GM21786 (cell line): ENCODE measurements around the gene EGLN1.
"Not testable (repeated sequence)": the region's sequence is repeated elsewhere in the genome, so short reads cannot be mapped to it uniquely, and the experiment has no call there.

Source experiments
- ATAC-seq: cut with Tn5 transposase; IDR thresholded peaks from one replicate; pipeline ENCODE4 v1.9.1; 2021; ENCODE audit not compliant: unreplicated experiment

The EGLN1 gene

GRCh38 chr1:231364192-231364591 is 57.9 kb downstream of the EGLN1 start:
- no peak for ATAC-seq

DNA sequence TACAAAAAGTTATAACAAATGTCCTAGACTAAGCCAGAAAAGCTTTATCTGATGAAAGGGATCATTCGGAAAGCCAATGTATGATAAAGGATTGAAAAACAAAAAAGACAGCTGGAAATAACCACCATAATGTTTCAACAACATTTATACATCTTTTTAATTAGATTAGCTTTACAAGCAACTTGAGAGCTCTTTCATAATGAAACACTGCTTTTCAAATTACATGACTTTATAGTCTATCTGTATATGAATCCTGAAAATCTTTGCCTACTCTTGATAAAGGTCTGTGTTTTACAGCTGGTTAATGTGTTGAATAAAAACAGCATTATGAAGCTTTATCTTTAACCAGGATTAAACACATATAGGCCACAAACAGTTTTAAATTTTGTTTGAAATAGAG is 58.5 kb downstream of the EGLN1 start:
- no peak for ATAC-seq

DNA sequence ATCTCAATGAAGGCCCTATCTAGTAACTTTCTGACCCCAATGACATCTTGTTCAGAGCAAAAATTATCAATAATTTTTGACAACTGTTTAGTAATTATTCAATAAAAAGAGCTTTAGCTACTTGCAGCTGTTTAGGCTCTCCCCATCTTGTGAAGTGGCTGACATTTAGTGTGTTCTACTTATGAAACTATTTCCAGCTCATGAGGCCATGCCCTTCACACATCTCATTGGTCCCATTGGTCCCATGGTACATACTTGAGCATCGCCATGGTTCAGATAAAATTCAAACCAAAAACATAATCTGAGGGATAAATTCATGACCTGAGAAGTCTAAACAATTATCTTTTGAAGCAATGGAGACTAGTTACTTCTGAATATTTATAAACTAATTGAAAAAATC is 59.8 kb downstream of the EGLN1 start:
- ATAC-seq = no peak

GRCh38 chr1:231359113-231359512 is 63.0 kb downstream of the EGLN1 start:
- no peak for ATAC-seq

DNA sequence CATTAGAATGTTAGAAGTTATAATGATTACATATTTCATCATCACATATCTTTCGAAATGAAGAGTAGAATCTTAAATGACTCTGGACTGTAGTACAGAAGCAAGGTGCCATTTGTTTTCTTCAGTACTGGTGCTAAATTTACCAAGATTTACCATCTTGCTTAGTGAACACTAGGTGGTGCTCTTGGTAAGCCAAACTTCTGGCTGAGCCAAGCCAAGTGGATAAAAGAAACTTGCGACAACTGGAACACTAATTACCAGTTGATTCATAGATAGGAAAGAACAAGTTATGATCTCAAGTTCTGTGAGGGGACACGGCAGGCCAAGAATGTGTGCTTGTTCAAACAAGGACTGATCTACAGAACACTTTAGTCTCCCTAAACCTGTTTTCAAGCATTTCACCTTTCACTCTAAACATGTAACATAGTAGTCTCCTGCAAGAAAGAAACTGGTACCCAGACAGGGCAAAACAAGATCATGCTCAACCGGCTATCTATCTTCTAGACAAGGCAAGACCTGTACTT is 64.2 kb downstream of the EGLN1 start:
- ATAC-seq = peak; percentile 86

DNA sequence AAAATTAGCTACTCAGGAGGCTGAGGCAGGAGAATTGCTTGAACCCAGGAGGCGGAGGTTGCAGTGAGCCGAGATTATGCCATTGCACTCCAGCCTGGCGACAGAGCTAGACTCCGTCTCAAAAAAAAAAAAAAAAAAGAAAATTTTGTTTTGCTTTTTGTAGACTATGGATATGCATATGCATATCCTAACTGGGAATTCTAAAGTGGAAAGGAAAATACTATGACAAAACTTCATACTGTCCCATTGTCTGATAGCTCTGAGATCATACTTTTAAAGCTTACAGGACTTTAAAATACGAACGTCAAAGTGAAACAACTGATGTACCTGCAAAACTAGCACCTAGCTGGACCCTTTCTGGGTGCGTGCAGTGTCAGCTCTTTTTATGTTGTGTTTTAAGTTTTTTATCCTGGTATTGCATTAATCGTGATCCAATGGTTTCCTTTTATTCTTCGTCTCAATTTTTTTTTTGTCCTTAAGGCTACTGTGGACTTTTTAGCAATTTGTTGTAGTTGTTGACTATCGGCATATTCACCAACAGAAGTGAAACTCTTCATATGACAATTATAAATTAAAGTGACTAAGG is 64.8 kb downstream of the EGLN1 start:
- ATAC-seq = no peak

GRCh38 chr1:231355171-231355570 is 66.9 kb downstream of the EGLN1 start:
- no peak for ATAC-seq

DNA sequence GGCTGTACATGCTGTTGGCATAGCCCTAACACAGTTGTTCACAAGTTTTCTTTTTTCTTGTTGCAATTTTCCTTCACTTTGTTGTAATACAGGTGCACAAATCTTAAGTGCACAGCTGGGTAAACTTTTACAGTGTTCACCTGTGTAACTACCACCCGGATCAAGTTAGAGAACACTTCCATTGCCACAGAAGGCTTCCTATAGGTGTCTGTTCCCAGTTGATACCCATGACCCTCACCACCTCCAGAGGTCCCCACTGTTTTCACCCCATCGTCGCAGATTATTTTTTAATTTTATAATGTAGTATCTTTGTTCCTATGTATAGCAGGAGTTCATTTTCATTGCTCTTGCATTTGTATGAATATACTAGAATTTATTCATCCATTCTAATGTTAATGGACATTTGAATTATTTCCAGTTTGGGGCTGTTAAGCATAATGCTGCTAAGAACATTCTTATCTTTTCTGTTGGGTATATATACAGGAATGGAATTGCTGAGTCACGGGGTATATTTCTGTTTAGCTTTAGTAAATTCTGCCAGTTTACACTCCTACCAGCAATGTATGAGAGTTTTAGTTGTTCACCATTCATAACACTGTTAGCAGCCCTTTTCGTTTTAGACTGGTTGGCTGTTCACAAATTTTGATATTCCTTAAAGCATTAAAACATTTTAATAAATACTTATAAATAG is 67.6 kb downstream of the EGLN1 start:
- ATAC-seq = no peak

- no peak for ATAC-seq
These were observed 69.0 kb downstream of the EGLN1 start for GRCh38 chr1:231353086-231353485.

- no peak for ATAC-seq
These were observed 70.3 kb downstream of the EGLN1 start for GRCh38 chr1:231351816-231352215.

GRCh38 chr1:231348856-231349255 is 73.2 kb downstream of the EGLN1 start:
- ATAC-seq = not testable (repeated sequence)

GRCh38 chr1:231348442-231348841 is 73.6 kb downstream of the EGLN1 start:
- ATAC-seq = no peak

- ATAC-seq = no peak
These were observed 74.1 kb downstream of the EGLN1 start for GRCh38 chr1:231347961-231348360.

GRCh38 chr1:231340328-231341013 is 81.6 kb downstream of the EGLN1 start:
- no peak for ATAC-seq

GRCh38 chr1:231338270-231339128 is 83.6 kb downstream of the EGLN1 start, which contains the start of gene SPRTN:
Gene SPRTN (plus strand): TSS chr1:231338293. CDS start chr1:231338384, 91 bp downstream.
- ATAC-seq = peak; percentile 7

GRCh38 chr1:231337472-231338269 is 84.4 kb downstream of the EGLN1 start, which contains the start of gene EXOC8:
Gene EXOC8 (minus strand): TSS chr1:231337852. CDS start chr1:231337745, 107 bp downstream.
- peak; percentile 70 for ATAC-seq

DNA sequence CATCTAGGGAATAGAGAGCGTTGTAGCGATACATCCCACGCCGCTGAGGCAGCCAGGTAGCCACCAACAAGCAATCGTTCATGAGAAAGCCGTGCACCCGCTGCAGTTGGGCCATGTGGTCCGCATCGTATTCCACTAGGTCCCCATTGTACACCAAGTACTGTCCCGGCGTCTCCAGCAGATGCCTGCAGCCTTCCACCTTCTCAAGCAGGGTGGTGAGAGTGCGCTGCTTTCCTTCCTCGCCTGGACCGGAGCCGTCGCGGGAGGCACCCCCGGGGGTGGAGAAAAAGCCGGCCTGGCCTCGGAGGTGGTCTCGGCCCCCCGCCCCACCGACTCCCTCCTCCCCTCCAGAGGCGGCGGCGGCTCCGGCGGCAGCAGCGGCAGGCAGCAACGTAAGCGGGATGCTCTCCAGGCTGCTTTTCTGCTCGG is 85.0 kb downstream of the EGLN1 start:
- ATAC-seq = peak; percentile 16

DNA sequence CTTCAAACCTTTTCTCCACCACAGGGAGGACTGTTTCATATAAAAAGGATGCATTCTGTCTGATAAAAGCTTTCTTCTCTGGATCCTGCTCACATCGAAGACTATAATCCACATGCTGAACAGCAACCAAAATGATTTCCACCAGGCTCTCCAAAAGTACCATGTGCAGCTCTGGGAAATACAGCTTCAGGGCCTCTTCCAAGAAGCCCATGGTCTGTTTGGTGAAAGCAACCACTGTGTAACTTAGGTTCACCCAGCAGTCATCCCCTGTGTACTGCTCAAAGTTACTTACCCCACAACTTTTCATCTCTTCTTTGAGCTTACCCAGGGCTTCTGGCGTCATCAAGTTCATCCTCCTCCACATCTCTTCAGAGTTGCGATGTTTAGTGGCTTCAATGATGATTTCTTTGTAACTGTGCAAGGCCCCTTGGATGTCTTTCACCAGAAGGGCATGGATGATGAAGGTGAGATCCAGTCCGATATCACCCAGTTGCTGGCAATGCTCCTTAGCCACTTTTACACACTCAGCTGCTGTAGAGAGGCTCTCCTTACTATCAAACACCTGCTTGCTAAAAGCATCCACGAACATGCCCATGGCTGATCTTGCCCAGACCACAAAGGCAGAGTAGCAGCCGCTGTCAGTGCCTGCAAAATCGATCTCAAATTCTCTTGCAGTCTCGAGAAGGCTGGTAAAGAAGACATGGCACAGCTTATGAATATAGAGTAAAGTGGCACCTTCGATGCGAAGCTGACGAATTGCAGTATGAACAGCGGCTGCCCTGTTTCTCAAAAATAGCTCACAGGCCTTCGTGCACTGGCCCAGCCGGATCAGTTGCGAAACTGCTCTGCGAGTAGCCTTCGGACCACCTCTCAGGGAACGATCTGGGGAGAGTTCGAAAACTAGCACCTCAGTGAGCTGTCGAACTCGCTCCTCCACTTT is 86.2 kb downstream of the EGLN1 start:
- ATAC-seq = no peak

DNA sequence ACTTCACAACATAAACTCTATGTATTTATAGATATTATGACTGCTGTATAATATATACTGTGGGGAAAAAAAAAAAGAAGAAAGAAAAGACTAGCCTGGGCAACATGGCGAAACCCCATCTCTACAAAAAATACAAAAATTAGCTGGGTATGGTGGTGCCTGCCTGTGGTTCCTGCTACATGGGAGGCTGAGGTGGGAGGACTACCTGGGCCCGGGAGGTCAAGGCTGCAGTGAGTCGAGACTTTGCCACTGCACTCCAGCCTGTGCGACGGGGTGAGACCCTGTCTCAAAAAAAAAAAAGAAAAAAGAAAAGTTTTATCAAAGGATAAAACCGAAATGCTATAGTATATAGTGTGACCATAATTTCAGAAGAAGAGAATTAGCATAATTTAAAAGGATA is 87.1 kb downstream of the EGLN1 start:
- no peak for ATAC-seq
